GM18858 (cell line): ENCODE measurements around the gene CCR7.

Experiments used
- ATAC-seq: cut with Tn5 transposase; IDR thresholded peaks from one replicate; pipeline ENCODE4 v1.9.1; 2021; ENCODE audit not compliant: unreplicated experiment

Gene CCR7

DNA sequence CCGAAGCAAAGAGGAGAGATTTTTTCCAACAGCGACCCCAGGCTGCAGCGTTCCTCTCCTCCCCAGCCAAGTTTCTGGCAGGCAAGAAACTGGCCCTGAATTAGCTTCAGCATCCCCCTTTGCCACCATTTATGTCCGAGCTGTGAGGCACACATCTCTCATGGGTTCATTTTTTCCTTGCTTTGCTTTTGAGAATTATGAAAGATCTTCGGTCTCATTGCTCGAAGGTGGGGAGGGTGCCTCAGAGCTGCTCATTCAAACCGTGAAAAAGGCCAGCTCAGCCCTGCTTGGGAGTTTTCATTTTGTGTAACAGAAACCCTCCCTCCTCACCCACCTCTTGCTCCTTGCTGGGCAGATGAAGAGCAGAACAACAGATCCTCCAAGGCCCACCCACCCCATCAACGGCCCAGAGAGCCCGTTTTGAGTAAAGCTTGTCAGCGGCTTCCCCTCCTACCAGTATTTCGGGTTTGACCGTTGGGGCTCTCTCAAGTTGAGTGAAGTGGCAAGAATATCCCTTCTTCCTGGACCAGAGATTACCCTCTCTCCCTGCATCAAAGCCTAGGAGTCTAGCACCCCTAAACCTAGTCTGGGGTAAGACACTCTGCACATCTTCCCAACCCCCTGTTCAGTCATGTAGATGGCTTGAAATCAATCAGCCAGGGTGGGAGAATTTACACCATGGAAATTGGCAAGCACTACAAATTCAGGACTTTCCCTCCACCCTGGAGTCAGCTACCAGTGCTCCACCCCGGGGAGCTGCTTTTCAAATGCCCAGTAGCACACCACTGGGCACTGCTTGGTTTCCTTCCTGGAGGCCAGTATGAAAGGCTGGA is 1.8 kb downstream of the CCR7 start:
- no peak for ATAC-seq

DNA sequence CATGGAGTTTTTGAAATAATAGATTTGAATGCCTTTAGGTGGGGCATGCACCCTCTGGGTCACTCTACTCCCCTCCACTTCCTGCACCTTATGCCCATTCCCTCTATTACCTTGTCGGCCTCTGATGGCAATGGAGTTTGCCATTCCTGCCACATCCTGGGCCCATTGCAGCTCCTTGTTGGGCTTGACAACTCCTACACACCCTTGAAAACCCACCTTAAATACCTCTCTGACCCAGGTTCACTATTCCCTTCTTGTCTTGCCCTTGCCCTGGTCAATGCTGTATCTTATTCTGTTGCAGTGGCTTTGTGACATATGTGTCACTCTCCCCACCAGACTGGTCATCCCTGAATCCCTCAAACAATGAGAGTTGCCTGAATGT is 2.4 kb downstream of the CCR7 start:
- ATAC-seq: no peak

DNA sequence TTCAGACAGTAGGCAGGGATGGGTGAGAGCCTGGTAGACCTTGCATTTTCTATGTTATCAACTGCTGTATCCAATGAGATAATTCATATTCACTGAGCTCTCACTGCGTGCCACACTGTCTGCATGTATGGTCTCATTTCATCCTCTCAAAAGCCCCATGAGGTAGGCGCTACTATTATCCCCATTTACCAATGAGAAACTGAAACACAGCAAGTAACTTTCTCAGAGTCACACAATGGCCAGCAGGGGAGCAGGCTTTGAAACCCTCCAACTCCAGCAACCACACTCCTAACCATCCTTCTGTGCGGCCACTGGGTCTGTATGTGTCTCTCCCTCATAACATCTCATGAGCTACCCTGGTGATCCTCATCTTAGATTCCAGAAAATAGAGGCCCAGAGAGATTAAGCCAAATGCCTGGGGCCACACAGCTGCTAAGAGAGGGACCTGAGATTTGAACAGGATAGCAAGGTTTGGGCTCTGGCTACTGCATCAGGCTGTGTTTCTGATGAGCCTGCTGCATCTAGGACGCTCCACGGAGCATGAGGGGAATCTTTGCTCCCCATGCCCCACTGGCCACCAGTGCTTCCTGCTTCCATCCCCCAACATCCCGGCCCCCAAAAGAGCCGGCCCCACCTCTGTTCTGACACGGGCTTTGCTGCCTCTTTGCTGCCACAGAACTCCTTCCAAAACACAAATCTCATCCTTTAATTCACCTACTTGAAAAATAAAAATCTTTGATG is 3.2 kb downstream of the CCR7 start:
- ATAC-seq: no peak

DNA sequence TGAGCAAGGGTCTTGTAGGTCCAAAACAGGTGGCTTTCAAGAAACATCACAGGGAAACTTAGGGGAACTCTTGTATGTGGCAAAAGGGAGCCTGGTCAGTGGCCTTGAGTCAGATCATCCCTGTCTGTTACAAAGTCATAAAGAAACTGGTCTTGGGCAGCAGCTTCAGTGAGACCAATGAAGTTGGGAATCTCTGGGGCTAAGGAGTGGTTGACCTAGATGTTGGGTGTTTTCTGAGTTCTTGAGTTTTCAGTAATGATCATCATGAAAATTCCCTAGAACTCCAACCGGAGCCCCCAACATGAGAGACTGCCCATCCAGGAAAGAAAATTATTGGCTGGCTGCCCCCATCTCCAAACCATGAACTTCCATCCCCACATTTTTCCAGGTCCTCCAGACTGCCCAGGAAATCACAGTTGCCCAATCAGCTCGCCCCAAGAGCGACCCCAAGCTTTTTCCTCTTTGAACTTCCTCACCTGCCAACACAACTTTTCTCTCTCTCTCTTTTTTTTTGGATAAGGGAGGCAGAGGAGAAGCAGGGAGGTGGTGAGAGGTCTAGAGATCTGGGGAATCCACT is 3.9 kb downstream of the CCR7 start:
- ATAC-seq: peak; percentile 25

DNA sequence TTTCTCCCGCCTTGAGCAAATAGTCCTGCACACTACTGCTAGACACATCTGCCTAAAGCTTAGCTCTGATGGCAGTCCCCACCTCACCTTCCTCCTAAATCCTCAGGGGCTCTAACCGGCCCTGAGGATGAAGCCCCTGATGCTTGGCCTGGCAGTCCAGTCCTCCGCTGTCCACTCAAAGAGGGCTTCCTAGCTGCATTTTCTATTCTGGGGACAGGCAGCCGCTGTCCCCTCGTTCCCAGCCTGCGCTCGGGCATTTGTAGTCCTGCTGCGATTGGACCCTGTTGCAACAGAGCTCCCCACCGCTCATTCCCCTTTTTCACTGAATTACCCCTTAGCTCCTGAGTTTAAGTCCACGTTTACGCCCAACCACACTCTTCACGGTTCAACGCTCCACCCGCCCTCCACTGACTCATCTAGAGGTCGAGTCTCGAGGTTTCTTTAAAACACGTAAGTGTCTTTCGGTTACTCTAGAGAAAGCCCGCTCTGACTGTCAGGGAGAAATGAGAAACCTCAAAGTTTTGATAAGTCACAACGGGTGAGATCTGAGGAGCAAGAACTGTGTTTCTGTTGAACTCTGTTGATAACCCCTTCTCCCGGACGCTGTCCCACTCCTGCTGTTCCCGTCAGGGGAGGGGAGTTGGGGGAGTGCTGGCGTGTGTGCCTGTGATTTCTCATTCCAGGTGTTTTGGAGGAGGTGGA is 4.5 kb downstream of the CCR7 start:
- ATAC-seq: peak; percentile 38

DNA sequence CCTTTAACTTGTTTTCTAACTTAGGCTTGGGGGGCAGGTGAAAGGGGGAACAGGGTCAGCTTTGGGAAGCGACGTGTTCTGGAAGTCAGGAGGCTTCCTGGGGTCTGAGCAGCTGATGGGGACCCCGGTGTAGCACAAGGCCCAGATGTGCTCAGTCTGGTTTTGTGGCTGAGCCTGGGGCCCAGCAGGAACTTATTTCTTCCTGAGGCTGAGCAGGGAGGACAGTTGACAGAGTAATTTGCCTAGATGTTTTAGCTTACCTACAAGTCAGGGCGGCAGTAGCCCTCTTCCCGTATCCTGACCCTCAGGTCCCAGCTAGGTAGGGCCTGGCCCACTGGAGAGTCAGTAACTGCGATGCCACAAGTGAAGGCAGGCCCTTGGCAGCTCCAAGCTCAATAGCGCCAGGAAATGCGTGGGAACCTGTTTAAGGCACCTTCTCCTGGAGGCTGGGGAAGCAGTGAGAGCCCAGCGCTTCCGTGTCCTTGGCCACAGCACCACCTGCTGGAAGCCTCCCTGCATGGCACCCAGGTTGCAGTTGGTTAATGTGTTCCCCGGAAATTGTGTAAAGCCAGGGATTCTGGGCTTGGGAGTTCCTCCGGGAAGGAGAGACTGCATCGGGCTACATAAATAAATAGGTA is 5.2 kb downstream of the CCR7 start:
- ATAC-seq: no peak

DNA sequence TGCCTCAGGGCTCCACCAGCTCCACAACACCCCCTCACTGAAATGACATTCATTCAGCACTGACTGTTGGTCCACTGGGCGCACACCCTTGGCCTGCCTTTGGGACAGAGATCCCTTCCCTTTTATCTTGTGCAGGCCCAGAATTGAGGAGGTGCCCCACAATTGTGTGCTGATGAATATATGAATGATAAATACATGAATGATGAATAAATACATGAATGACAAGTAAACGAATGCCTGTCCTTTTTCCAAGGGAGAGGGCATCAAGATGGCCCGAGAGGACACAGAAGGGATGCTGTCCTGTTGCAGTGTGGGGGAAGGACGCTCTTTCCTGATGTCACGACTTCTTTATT is 5.7 kb downstream of the CCR7 start:
- no peak for ATAC-seq

DNA sequence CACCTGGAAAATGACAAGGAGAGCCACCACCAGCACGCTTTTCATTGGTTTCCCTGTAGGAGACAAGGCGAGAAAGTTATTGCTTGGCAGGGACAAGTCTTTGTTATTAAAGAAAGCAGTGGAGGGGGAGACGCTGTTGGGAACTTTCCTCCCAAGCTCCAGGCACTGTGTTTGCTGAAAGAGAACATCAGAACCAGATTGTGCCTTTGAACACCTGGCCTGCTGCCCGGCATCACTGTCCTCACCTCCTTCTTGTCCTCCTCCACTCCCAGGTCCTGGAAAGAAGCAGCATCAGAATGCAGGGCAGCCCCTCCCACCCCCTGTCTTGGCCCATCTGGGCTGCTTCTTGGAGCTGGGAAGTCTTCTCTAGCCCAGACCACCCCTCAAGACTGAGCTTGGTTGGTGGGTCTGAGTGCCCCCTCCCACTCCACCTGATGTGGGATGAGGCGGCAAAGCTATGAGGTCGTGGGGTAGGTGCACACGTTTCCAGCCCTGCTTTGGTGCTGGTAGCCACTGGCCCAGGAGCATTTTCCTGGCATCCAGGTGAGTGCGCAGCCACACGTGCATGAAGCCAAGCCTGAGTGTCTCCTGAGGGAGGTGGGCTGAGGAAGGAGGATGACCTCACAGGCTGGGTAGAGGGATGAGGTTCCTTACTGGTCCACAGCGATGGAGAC is 6.2 kb downstream of the CCR7 start:
- no peak for ATAC-seq

DNA sequence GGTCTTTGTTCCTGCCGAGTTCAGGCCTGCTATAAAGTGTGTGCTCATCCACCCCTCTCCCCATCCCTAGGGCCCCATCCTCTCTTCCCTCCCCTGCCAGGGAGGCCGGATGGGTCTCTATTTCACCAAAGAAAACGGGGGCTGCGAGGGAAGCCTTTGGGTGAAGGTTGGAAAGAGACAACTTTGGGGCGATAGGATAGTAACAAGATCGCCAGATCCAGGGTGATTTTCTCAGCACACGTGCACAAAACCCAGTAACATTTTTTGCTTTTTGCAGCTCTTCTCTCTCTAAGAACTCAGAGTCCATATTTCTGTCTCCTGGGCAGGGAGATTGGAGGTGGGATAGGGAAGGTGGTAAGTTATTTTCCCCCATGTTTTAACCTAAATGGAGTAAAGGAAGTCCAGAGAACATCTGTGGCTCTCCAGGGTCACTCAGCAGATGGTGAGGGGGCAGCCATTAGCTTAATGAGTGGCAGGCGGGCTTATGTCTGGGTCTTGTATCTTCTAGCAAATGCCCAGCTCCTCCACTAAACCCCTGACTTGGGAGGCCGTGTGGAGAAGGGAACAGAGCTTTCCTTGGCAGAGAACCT is 6.9 kb downstream of the CCR7 start:
- no peak for ATAC-seq

DNA sequence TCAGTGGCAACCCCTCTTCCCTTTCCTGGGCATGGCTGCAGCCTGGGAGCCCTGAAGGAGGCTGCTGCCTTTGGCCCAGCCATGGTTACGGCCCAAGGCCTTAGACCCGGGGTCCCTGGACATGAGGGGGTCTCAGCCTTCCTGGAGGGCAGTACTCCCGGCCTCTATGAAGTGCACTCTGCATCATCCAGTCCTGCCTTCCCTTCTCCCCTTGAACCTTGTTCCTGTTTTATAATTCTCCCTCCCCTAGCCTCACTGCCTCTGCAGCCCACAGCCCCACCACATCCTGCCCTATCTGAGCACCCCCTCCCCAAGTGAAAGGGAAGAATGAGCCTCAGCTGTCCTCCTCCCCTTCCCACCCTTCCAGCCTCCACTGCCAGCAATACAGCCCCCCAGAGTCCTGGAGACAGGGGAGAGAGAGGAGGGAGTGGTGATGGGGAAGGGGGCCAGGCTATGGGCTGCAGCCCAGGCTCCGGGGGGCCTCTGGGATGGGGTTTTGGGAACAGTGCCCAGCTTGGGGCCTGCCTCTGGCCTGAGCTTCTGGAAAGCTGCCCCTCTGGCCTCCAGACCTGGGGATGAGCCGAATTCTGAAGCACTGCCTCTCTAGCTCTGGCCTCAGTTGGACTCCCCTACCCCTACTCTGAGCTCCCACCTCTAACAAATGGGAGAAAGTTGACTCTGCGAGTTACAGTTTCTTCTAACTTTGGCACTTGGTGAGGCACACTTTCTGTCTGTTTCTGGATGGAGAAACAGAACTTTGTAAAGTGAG is 7.6 kb downstream of the CCR7 start:
- ATAC-seq: no peak

DNA sequence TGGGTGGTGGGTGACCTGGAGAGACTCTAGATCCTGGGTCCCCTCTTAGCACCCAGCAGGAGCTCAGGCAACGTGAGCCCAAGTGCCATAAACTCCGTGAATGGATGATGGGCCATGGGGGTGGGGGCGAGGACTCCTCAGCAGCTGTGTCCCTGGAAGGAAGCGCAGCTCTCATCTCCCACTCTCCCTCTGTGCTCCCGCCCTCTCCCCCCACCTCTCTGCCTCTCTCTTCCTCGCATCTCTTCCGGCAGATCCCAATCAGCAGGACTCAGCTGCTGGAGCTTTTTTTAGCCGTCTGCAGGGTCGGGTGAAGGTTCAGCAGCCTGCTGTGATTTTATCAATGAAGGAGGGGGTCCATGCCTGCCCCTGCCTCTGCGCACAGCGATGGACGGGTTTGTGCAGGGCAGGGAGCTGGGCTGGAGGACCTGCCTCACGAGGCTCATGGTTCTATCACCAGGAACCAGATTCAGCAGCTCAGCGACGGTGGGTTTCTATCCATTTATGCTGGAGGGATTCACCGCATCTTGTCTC is 8.3 kb downstream of the CCR7 start:
- ATAC-seq: no peak

DNA sequence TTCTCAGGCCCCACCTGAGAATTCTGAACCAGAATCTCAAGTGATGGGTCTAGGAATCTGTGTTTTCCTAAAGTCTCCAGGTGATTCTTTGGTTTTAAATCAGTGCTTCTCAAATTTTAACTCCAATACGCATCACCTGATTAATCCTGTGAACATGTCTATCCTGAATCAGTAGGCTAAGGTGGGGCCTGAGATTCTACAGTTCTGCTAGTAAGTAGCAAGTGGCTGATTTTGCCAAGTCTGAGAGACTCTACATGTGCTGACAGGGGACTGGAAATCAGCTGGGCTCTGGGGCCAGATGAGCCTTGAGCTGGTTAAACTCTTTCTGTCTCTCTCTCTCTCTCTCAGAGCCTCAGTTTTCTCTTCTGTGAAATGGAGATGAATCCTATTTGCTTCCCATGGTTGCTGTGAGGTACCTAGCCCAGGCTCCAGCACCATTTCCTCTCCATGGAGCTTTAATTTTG is 9.0 kb downstream of the CCR7 start:
- ATAC-seq: no peak

DNA sequence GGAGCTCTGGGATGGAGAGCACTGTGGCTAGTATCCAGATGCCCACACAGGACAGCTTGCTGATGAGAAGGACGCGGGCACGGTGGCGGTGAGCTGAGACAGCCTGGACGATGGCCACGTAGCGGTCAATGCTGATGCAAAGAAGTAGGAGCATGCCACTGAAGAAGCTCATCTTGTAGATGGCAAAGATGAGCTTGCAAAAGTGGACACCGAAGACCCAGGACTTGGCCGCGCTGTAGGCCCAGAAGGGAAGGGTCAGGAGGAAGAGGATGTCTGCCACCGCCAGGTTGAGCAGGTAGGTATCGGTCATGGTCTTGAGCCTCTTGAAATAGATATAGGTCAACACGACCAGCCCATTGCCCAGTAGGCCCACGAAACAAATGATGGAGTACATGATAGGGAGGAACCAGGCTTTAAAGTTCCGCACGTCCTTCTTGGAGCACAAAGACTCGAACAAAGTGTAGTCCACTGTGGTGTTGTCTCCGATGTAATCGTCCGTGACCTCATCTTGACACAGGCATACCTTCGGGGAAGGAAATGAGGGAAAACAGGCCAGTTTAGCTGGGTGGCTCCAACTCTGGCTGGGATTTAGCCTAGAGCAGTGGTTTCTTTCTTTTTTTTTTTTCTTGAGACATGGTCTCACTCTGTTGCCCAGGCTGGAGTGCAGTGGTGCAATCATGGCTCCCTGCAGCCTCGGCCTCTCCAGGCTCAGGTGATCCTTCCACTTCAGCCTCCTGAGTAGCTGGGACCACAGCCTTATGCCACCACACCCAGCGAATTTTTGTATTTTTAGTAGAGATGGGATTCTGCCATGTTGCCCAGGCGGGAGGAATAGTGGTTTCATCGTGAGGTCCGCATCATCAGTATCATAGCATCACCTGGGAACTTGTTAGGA is 9.7 kb downstream of the CCR7 start:
- no peak for ATAC-seq

DNA sequence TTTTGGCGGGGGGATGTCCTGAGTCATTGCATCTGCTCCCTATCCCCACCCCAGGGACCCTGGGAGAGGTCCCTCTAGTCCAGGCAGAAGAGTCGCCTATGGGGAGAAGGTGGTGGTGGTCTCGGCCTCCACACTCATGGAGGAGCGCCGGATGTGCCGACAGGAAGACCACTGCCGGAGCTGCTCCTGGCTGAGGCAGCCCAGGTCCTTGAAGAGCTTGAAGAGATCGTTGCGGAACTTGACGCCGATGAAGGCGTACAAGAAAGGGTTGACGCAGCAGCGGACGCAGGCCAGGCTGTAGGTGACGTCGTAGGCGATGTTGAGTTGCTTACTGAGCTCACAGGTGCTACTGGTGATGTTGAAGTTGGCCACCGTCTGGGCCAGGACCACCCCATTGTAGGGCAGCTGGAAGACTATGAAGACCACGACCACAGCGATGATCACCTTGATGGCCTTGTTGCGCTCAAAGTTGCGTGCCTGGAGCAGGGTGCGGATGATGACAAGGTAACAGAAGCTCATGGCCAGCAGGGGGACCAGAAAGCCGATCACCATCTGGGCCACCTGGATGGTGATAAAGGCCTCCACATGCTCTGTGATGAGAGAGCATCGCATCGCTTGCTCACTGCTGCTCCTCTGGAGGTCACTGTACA is 10.5 kb downstream of the CCR7 start:
- no peak for ATAC-seq

DNA sequence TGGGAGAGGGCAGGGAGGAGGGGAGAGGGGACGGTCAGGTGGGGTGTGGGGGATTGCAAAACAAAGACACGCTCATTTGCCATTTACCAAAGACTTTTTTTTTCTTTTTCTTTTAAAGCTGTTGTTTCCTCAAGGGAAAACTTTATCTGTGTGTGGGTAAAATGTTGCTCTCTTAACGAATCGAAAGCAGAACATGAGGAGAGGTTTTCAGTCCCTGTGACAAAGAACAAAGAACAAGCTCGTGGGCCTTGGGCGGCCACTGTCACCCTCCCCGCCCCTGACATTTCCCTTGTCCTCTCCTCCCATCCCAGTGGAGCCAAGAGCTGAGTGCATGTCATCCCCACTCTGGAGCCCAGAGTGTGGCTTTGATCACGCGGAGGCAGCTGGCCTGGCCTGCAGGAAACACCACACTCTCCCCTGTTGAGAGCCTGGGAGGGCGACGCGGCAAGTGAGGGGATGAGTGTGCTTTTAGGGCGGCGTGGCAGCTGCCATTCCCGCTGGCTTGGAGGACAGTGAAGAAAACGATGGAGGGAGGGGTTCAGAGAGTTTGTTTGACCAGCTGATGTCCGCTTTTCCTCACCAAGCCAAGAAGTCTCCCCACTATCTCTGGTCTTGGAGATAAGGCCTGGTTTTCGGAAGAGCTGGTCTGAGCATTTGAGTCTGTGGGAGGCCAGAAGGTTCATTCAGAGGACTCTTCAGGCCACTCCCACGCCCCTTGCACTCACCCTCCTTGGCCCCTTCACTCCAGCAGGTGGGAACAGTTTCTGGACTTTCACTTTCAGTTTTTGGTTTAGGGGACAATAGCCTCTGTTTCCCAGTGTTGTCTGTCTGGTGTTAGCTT is 11.4 kb downstream of the CCR7 start:
- ATAC-seq: no peak

DNA sequence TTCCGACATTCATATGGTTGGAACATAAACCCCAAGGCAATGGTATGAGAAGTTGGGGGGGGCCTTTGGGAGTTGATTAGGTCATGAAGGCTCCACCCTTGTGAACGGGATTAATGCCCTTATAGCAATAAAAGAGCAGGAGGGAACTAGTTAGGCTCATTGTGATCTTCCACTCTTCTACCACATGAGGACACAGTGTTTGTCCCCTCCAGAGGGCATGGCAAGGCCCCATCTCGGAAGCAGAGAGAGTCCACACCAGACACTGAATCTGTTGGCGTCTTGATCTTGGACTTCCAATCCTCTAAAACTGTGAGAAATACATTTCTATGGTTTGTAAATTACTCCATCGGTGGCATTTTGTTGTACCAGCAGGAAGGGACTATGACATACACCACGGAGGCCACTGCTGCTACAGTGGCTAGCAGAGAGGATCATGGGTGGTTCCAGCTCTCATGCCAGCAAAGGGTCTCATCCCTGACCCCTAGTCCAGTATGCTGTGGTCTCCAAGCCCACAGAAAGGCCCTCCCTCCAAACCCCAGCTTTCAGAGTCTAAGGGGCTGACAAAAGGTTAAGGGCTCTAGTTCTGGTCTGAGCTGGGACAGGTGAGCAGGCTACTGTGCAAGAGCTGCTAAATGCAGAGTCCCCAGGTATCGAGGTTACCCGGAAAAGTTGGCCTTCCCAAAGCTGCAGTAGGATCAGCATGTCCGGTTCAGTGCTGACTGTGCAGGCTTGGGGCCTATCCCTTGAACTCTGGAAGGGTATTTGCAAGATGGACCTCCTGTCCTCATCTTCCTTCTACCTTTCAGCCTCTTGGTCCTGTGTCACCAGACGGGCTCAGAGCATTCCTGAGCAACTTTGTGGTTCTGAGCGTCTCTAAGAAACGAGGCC is 12.2 kb downstream of the CCR7 start:
- ATAC-seq: no peak
